Ammon's horn (tissue), 1 donor: ENCODE results near the gene SPATS2.

Experiments
- DNase-seq: peaks from one replicate; pipeline ENCODE4 v3.0.0-alpha.2; 2016; ENCODE audit warnings: low spot score

The SPATS2 gene

GRCh38 chr12:49335955-49336644 lies 31.2 kb upstream of the SPATS2 start:
- no peak for DNase-seq

DNA sequence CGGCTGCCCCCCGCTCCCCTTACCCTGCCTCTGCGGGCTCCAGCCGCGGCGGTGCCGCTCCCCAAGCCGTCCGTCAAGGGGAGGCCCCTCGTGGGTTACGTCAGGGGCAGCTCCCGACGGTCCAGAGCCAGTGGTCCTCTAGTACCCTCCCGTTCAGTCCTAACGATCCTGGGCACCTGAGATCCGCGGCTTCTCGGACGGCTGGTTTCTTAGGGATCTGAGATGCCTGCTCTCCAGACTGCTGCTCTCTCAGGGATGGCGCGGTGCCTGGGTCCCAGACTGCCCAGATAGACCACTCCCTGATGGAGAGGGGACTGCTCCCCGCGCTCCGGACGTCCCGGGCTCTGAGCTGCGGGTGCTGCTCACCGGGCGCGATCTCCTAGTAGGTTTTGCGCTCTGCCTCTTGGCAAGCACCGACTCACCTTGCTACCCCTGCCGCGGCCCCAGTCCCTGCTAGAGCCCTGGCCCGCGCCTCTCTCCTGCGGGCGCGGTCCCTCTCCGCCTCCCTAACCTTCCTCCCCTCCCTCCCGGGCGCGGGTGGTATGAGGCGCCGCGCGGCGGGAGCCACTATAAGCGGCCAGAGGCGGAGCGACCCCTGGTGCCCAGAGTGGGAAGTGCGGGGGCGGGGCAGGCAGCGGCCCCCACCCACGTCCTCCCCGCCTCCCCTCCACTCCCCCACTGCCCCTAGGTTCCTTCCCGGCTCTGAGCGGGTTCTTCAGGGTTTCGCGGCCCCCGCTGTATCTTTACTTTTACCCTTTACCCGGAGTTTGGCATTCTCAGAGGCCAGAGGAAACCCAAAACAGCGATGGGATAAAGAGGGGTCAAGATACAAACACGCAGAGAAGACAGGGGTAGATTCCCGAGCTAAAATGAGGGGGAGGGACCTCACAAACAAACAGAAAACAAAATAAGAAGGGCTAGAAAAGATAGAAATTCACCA lies 30.3 kb upstream of the SPATS2 start, which contains the start of gene C1QL4:
Gene C1QL4 (minus strand): TSS at position 544 of the 940 bp plus-strand sequence. CDS start 711 bp downstream, outside the sequence.
- peak; percentile 67 for DNase-seq

- DNase-seq, result no peak
Measured at GRCh38 chr12:49338830-49339463, 28.3 kb upstream of the SPATS2 start.

GRCh38 chr12:49339464-49339861 lies 27.8 kb upstream of the SPATS2 start:
- DNase-seq, result no peak

- no peak for DNase-seq
Measured at GRCh38 chr12:49340095-49340870, 27.0 kb upstream of the SPATS2 start.

- DNase-seq, result no peak
Measured at GRCh38 chr12:49340971-49341776, 26.1 kb upstream of the SPATS2 start.

- DNase-seq, result no peak
Measured at GRCh38 chr12:49341777-49342065, 25.5 kb upstream of the SPATS2 start.

DNA sequence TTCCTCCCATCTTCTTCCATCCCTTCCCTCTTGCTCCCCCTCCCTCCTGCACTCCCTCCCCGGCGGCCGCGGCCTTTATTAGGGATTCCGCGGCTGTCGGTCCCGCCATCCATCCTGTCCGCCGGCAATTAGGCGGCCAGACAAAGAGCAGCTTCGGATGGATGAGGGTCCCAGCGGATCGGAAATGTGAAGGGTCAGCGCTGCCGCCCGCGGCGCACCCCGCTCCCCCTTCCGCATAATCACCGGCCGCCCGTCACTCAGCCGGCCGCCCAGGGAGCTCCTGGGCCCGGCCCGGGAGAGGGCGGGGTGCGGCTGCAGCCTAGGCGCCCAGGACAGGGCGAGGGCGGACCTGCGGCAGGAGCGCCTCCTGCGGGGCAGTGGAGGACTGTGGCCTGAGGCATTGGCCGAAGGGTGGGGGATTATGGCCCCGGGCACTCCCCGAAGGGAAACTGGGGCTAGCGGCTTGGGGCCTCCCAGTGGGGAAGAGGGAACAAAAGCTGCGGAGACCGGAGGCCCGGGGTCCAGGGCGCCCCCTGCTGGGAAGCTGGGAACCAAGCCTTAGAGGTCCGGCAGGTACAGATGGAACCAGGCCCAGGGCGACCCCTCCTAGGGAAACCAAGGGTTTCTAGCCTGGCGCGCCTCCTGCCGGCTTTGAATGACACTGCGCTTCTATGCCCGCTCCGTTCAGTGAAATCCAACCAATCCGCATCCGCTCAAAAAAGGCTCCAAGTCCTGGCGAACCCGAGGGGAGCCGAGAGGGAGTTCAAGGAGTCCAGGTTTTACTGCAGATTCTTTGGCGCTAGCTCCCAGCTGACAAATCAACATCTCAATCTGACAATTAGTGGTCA lies 25.0 kb upstream of the SPATS2 start:
- peak; percentile 65 for DNase-seq

GRCh38 chr12:49342914-49343731 lies 24.1 kb upstream of the SPATS2 start:
- no peak for DNase-seq

DNA sequence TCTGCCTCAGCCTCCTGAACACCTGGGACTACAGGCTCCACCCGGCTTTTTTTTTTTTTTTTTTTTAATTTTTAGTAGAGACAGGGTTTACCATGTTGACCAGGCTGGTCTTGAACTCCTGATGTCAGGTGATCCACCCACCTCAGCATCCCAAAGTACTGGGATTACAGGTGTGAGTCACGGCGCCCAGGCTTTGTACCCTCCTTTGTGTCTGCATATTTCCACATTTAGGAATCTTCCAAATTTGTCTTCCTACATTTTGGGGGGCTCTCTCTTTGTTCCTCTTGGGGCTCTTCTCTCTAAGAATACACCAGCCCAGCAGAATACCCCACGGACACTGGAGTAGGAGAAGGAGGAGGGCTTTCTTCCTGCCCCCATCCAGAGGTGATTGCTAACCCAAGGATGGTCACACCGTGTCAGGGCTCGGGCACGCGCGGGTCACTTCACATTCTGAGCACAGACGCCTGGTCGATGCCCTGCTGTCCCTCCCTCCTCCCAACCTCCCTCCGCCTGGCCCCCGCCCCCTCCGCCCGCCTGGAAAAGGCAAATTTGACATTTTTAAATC lies 22.7 kb upstream of the SPATS2 start:
- DNase-seq, result no peak

- DNase-seq, result no peak
Measured at GRCh38 chr12:49345051-49345824, 22.0 kb upstream of the SPATS2 start.

DNA sequence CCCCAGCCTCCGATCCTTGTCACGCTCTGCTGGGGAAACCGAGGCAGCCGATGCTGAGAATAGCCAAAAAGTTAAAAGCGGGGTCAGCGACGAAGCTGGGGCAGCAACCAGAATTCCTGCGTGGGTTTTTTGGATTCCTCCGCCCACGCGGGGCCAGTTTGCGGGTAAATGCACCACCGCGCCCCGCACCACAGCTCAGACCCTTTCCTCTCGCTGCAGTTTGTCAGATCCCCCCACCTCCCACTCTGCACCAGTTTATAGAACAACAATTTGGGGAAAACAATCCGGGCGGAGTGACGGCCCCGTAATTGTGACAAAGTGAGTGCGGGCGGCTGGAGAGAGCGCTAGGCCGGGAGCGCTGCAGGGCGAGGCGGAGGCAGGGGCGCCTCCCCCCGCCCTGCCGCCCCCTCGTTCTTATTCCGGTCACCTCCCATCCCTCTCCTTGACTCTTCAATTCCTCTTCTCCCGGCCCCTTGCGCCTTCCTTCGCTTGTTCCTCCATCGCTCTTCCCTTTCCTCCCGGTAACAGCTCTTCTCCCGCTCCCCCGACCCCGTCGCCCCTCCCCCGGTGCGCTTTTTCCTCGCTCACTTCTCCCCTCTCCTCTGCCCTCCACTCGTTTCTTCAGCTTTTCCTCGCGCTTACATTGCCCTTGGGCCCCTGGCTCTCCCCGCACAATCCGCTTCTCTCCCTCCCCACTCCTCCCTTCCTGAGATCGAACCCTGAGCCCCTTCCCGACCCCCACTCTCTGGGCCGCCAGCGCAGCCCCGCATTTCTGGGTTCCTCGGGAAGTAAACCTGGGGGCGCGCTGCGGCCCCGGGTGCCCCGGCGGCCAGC lies 21.2 kb upstream of the SPATS2 start:
- no peak for DNase-seq

DNA sequence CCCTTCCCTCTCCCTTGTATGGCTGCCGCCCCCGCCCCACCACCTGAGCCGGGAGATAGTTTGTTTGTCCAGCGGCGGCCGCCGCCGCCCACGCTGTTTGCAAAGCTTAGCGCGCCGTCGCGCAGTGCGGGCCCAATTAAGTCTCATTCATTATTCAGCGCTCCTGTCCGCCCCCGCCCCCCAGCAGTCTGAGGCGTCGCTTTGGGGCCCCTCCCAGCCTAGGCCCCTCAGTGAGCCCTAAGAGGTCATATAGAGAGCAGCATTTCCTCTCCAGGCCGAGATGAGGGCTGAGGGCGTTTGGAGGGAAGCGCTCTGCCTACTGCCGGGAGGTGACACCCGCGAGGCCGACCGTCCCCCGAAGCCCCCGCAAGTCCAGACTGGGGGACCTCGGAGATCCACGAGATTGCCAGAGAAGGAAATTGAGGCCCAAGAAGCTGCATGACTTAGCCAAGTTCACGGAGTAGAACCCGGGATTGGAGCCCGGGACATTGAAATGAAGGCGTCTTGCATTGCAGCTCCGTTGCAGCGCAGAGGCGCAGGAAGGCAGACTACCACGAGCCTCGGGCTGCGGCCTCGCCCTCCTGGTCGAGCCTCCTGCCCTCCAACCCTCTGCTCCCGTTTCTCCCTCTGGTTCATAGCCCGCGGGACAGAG lies 20.5 kb upstream of the SPATS2 start, which contains the start of gene DNAJC22:
Gene DNAJC22 (plus strand): TSS at position 230 of the 652 bp plus-strand sequence. CDS start 1,985 bp downstream, outside the sequence.
- no peak for DNase-seq

DNA sequence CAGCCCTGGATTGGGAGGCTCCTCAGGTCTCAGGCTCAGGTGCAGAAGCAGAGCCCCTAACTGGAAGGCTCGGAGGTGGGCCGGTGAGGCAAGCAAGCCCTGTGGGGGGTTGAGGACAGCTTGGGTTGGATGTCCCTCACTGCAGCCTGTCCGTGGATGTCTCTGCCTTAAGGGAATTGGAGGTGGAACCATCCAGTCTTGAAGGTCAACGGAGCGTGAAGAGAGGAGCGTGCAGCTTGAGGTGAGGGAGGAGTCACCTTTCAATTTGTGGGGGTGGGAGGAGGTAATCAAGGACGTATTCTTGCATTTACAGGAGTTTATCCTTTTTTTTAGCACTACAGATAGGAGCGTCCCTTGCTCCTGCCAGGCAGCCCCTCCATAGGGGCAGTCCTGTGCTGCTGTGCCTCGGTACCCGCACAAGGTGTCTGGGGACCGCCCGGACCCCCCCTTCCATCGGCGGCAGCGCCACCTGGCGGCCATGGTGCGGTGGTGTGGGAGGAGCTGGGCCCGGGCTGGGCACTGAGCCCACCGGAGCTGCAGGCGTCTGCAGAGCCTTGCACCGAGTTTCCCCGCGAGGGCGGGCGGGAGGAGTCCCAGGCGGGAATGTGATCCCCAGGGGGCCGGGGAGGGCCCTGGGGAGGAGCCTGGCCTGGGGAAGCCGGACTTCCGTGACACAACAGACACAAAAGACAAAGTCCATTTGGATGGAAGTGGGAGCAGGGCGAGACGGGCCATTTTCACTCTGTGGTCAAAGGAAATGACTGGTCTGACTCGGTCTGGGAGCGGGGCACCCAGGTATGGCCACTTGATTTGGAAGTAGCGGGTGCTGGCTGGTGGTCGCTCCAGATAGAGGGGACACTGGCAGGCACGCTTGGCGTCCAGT lies 19.7 kb upstream of the SPATS2 start:
- peak; percentile 89 for DNase-seq

- no peak for DNase-seq
Measured at GRCh38 chr12:49348781-49349180, 18.5 kb upstream of the SPATS2 start.

DNA sequence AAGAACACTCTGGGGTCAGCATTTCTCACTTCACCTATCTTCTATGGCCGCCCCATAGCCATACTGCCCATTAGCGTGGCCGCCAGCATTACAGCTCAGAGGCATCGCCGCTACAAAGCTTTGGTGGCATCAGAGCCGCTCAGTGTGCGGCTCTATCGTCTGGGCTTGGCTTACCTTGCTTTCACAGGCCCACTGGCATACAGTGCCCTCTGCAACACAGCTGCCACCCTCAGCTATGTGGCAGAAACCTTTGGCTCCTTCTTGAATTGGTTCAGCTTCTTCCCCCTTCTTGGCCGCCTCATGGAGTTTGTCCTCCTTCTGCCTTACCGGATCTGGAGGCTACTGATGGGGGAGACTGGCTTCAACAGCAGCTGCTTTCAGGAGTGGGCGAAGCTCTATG lies 18.0 kb upstream of the SPATS2 start:
- no peak for DNase-seq
